GM12878 (cell line): ENCODE results near the gene SNAI3. TPM values are rescaled to one million over a fixed set of nuclear protein-coding genes. Genes with fewer than 3 reads are reported as not detected.

Source experiments
- BACH1 ChIP-seq: fragments of 450-650 bp; IDR thresholded peaks from 2 replicates; pipeline ENCODE4 v1.6.1; 2017; ENCODE audit warnings: mild to moderate bottlenecking, borderline replicate concordance
- CBX5 ChIP-seq: sonication (generic); IDR thresholded peaks from 2 replicates; pipeline ENCODE4 v1.6.1; 2016; ENCODE audit warnings: low read depth, moderate library complexity, mild to moderate bottlenecking, inconsistent platforms
- CREB1 ChIP-seq: IDR thresholded peaks from 2 replicates; pipeline ENCODE4 v1.6.1; 2012; ENCODE audit warnings: low read depth, mild to moderate bottlenecking, inconsistent platforms
- ESRRA ChIP-seq: IDR thresholded peaks from 2 replicates; pipeline ENCODE4 v1.6.1; 2012; ENCODE audit warnings: mild to moderate bottlenecking, low read length, improper control_type of control experiment
- FOS ChIP-seq: IDR thresholded peaks from 3 replicates; pipeline ENCODE4 v1.6.1; 2011; ENCODE audit warnings: borderline replicate concordance; ENCODE audit not compliant: insufficient read length; ENCODE audit errors: extremely low read depth
- HCFC1 ChIP-seq: fragments of 150-350 bp; IDR thresholded peaks from 2 replicates; pipeline ENCODE4 v1.6.1; 2014; ENCODE audit warnings: low read length
- IKZF2 ChIP-seq, 2 experiments: fragments of 450-650 bp; IDR thresholded peaks; 2 replicates each; pipeline ENCODE4 v1.6.1; 2017; ENCODE audit warnings: mild to moderate bottlenecking in 2 of 2, moderate library complexity in 2 of 2
- JUNB ChIP-seq: IDR thresholded peaks from 2 replicates; pipeline ENCODE4 v1.6.1; 2016; ENCODE audit warnings: antibody characterized with exemption, mild to moderate bottlenecking
- MEF2A ChIP-seq: IDR thresholded peaks from 2 replicates; pipeline ENCODE4 v1.6.1; 2011; ENCODE audit warnings: low read depth, mild to moderate bottlenecking, low read length, moderate library complexity; ENCODE audit not compliant: insufficient read depth
- MYB ChIP-seq: fragments of 150-350 bp; IDR thresholded peaks from 2 replicates; pipeline ENCODE4 v1.6.1; 2014; ENCODE audit warnings: mild to moderate bottlenecking, low read depth, low read length, borderline replicate concordance
- RELA ChIP-seq: fragments of 450-650 bp; IDR thresholded peaks from 2 replicates; pipeline ENCODE4 v1.8.0; 2014; ENCODE audit warnings: borderline replicate concordance; ENCODE audit not compliant: partially characterized antibody
- SRF ChIP-seq, 2 experiments: IDR thresholded peaks; 2 replicates each; pipeline ENCODE4 v1.6.1; 2011; ENCODE audit warnings: low read depth in 2 of 2, low read length in 2 of 2, mild to moderate bottlenecking in 1 of 2, moderate library complexity in 1 of 2
- SUZ12 ChIP-seq: fragments of 200-600 bp; sonication (generic); IDR thresholded peaks from one replicate; pipeline ENCODE4 v1.6.1; 2018; ENCODE audit warnings: antibody characterized with exemption, mild to moderate bottlenecking; ENCODE audit not compliant: unreplicated experiment
- TCF3 ChIP-seq: IDR thresholded peaks from 2 replicates; pipeline ENCODE4 v1.6.1; 2012; ENCODE audit warnings: low read depth, mild to moderate bottlenecking, low read length, borderline replicate concordance; ENCODE audit not compliant: insufficient read depth
- YBX1 ChIP-seq: fragments of 450-650 bp; IDR thresholded peaks from 2 replicates; pipeline ENCODE4 v1.6.1; 2016; ENCODE audit warnings: antibody characterized with exemption
- ZBTB40 ChIP-seq: fragments of 450-650 bp; IDR thresholded peaks from 2 replicates; pipeline ENCODE4 v1.6.1; 2016; ENCODE audit warnings: mild to moderate bottlenecking, moderate library complexity, borderline replicate concordance
- ZNF24 ChIP-seq: fragments of 450-650 bp; IDR thresholded peaks from 2 replicates; pipeline ENCODE4 v1.6.1; 2017; ENCODE audit warnings: antibody characterized with exemption, mild to moderate bottlenecking
- ZNF274 ChIP-seq: IDR thresholded peaks from one replicate; pipeline ENCODE4 v1.8.0; 2011; ENCODE audit not compliant: insufficient read length, insufficient read depth
- polyA plus RNA-seq, 11 experiments: library from polyadenylated mRNA; depleted of rRNA in 4 of 11; unstranded in 6 of 11; stranded (reverse) in 5 of 11; fragments of >200 nt; fragmentation: Nextera tagmentation in 4 of 11; fragmentation: Illumina TruSeq in 1 of 11; extraction: Ambion mirVana in 4 of 11; extraction: Trizol in 1 of 11; gene quantifications; 1 replicate in 1 of 11; 2 replicates in 10 of 11; pipeline versions ENCODE4 v1.2.1 to v1.2.3, GENCODE V29; 2011 to 2016; ENCODE audit warnings: inconsistent platforms in 2 of 11, missing spikeins in 2 of 11, low read depth in 1 of 11
- total RNA-seq, 4 experiments: library from RNA; depleted of rRNA in 3 of 4; stranded (reverse); fragments of >200 nt in 3 of 4; fragmentation: Illumina TruSeq in 1 of 4; extraction: Trizol in 1 of 4; gene quantifications; 2 replicates each; pipeline versions ENCODE4 v1.2.1 to v1.2.3, GENCODE V29; 2013 to 2021
- TF ChIP-seq, protein P1 (sequence below), 3 experiments: IDR thresholded peaks in 2 of 3; conservative IDR thresholded peaks in 1 of 3; 2 replicates each; pipeline ENCODE4 v1.5.1; 2011; ENCODE audit warnings: low read depth in 3 of 3, low read length in 3 of 3, mild to moderate bottlenecking in 3 of 3, control low read depth in 2 of 3, moderate library complexity in 2 of 3, inconsistent platforms in 1 of 3, mixed read lengths in 1 of 3; ENCODE audit not compliant: control insufficient read depth in 2 of 3, insufficient read depth in 1 of 3; ENCODE audit errors: extremely low read depth in 1 of 3
- TF ChIP-seq, protein P2 (sequence below): fragments of 450-650 bp; formaldehyde crosslinking; IDR thresholded peaks from 2 replicates; pipeline ENCODE4 v1.5.0; 2022; ENCODE audit warnings: mild to moderate bottlenecking, missing genetic modification characterization
- TF ChIP-seq, protein P3 (sequence below): IDR thresholded peaks from 2 replicates; pipeline ENCODE4 v1.6.1; 2012; ENCODE audit warnings: low read depth, low read length, improper control_type of control experiment

SNAI3 gene
- total and polyA plus RNA-seq, 10 of the 15 experiments (the other 5 are each of a cell fraction or from before 2014, with no cell fraction given), result 0.21 to 7.4 (median 3.0) TPM

- no peak for TF ChIP-seq ZBTB40
- TF ChIP-seq ESRRA, result no peak
- no peak for TF ChIP-seq MYB
- TF ChIP-seq HCFC1, result peak; percentile 86
- TF ChIP-seq MEF2A, result peak; percentile 60; the same call in 1 of the 2 replicates
- TF ChIP-seq, protein P1, sequence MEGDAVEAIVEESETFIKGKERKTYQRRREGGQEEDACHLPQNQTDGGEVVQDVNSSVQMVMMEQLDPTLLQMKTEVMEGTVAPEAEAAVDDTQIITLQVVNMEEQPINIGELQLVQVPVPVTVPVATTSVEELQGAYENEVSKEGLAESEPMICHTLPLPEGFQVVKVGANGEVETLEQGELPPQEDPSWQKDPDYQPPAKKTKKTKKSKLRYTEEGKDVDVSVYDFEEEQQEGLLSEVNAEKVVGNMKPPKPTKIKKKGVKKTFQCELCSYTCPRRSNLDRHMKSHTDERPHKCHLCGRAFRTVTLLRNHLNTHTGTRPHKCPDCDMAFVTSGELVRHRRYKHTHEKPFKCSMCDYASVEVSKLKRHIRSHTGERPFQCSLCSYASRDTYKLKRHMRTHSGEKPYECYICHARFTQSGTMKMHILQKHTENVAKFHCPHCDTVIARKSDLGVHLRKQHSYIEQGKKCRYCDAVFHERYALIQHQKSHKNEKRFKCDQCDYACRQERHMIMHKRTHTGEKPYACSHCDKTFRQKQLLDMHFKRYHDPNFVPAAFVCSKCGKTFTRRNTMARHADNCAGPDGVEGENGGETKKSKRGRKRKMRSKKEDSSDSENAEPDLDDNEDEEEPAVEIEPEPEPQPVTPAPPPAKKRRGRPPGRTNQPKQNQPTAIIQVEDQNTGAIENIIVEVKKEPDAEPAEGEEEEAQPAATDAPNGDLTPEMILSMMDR (IDR thresholded peaks at IDR 0.05 in 2 of 3, conservative IDR thresholded peaks at IDR 0.05 in 1 of 3; ENCODE audit: control insufficient read depth in 2 of 3, extremely low read depth in 1 of 3, insufficient read depth in 1 of 3, low read depth in 3 of 3, low read length in 3 of 3), result no peak
- peak; percentile 89 for TF ChIP-seq RELA
- TF ChIP-seq SRF (IDR thresholded peaks at IDR 0.05; ENCODE audit: low read depth in 2 of 2, low read length in 2 of 2), result peak; percentile 81 to 95
- TF ChIP-seq CREB1, result peak; percentile 99
- TF ChIP-seq, protein P2, sequence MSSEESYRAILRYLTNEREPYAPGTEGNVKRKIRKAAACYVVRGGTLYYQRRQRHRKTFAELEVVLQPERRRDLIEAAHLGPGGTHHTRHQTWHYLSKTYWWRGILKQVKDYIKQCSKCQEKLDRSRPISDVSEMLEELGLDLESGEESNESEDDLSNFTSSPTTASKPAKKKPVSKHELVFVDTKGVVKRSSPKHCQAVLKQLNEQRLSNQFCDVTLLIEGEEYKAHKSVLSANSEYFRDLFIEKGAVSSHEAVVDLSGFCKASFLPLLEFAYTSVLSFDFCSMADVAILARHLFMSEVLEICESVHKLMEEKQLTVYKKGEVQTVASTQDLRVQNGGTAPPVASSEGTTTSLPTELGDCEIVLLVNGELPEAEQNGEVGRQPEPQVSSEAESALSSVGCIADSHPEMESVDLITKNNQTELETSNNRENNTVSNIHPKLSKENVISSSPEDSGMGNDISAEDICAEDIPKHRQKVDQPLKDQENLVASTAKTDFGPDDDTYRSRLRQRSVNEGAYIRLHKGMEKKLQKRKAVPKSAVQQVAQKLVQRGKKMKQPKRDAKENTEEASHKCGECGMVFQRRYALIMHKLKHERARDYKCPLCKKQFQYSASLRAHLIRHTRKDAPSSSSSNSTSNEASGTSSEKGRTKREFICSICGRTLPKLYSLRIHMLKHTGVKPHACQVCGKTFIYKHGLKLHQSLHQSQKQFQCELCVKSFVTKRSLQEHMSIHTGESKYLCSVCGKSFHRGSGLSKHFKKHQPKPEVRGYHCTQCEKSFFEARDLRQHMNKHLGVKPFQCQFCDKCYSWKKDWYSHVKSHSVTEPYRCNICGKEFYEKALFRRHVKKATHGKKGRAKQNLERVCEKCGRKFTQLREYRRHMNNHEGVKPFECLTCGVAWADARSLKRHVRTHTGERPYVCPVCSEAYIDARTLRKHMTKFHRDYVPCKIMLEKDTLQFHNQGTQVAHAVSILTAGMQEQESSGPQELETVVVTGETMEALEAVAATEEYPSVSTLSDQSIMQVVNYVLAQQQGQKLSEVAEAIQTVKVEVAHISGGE (CRISPR knock-in tag), result peak; percentile 22; the same call in 1 of the 2 replicates
- TF ChIP-seq SUZ12, result no peak
- TF ChIP-seq, protein P3, sequence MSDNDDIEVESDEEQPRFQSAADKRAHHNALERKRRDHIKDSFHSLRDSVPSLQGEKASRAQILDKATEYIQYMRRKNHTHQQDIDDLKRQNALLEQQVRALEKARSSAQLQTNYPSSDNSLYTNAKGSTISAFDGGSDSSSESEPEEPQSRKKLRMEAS, result peak; percentile 97
- TF ChIP-seq YBX1, result no peak
- no peak for TF ChIP-seq IKZF2 (IDR thresholded peaks at IDR 0.05)
- TF ChIP-seq JUNB, result no peak
- TF ChIP-seq TCF3, result 0 out of 2 replicates have a peak, but pooled peaks have one; percentile 27
- TF ChIP-seq ZNF274, result no peak
- no peak for TF ChIP-seq FOS
- TF ChIP-seq CBX5, result no peak
- TF ChIP-seq BACH1, result peak; percentile 75
- TF ChIP-seq ZNF24, result peak; percentile 63; the same call in 1 of the 2 replicates
Observed at GRCh38 chr16:88706229-88706964, 20.1 kb upstream of the SNAI3 start, which contains the start of the genes CTU2 and RNF166 (continued).
